OCI-LY3 (cell line): ENCODE measurements around the gene SERINC2.
A peak's percentile ranks its signal among the peaks of the same experiment; 100 is the strongest.

ENCODE experiments used
- EZH2phosphoT487 ChIP-seq: fragments of 200-600 bp; shearing (Covaris generic); IDR thresholded peaks from 2 replicates; pipeline ENCODE4 v1.6.1; 2018; ENCODE audit warnings: antibody characterized with exemption, mixed run types, low read depth
- TF ChIP-seq, protein P1 (sequence below): fragments of 200-600, 300-600 bp; sonication (generic); IDR thresholded peaks from 2 replicates; pipeline ENCODE4 v1.5.1; 2014; ENCODE audit warnings: antibody characterized with exemption, low read length, low read depth

DNA sequence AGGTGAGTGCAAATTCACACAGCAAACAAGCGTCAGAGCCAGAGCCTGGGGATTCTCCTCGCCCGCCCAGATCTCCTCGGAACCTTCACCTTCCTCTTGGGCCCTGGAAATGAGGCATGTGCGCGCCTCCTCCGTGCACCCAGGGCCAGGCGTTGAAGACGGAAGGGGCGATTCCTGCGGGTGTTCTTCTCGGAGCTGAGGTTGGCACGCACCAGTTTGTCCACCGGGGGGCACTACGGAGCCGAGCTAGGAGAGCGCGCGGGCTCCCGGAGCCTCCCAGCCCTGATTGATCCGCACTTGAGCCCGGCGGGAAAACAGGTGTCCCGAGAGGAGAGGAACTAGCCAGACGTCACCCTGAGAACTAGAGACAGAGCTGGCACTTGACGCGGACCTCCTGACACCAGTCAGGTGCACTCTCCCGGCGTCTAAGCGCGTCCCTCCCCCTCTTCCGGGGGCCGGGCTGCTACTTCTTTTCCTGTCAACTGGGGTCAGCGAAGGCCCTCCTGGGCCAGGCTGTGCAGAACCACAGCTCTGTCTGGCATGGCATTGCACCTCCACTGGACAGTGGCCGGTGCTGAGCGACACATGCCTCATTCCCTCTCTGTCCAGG, 18.3 kb upstream of the SERINC2 start:
- TF ChIP-seq, protein P1, sequence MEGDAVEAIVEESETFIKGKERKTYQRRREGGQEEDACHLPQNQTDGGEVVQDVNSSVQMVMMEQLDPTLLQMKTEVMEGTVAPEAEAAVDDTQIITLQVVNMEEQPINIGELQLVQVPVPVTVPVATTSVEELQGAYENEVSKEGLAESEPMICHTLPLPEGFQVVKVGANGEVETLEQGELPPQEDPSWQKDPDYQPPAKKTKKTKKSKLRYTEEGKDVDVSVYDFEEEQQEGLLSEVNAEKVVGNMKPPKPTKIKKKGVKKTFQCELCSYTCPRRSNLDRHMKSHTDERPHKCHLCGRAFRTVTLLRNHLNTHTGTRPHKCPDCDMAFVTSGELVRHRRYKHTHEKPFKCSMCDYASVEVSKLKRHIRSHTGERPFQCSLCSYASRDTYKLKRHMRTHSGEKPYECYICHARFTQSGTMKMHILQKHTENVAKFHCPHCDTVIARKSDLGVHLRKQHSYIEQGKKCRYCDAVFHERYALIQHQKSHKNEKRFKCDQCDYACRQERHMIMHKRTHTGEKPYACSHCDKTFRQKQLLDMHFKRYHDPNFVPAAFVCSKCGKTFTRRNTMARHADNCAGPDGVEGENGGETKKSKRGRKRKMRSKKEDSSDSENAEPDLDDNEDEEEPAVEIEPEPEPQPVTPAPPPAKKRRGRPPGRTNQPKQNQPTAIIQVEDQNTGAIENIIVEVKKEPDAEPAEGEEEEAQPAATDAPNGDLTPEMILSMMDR, result peak; percentile 72
- no peak for TF ChIP-seq EZH2phosphoT487
